Spleen (tissue), 7 donors: Measurements from ENCODE around the gene ABCC2.

ENCODE experiments used
- CTCF ChIP-seq, 11 experiments: fragments of 200-600 bp in 7 of 11; fragments of 450-650 bp in 4 of 11; sonication (generic) in 4 of 11; IDR thresholded peaks in 8 of 11; conservative IDR thresholded peaks in 3 of 11; 1 replicate in 7 of 11; 2 replicates in 4 of 11; pipeline versions ENCODE4 v1.4.0 to v1.8.0; 2016 to 2021; ENCODE audit warnings: antibody characterized with exemption in 11 of 11, inconsistent platforms in 4 of 11, mild to moderate bottlenecking in 1 of 11
- POLR2A ChIP-seq, 3 donors: fragments of 450-650 bp; IDR thresholded peaks; one replicate each; pipeline ENCODE4 v1.5.1; 2017; ENCODE audit warnings: antibody characterized with exemption in 3 of 3, mild to moderate bottlenecking in 1 of 3
- donor health status: DM: no; HTN: no; CAD: no; lungs with moderate emphysema.
- donor health status: DM: no; HTN: no; CAD: no.
- donor health status: DM: no; HTN: no; CAD: no.

- TF ChIP-seq CTCF (IDR thresholded peaks at IDR 0.05 in 8 of 11, conservative IDR thresholded peaks at IDR 0.05 in 3 of 11), result no peak
- no peak for TF ChIP-seq POLR2A (IDR thresholded peaks at IDR 0.05)
Measured at GRCh38 chr10:99799613-99800012, 17.2 kb downstream of the ABCC2 start.
